ENCODE measurements around the gene TMEM181.

DNA sequence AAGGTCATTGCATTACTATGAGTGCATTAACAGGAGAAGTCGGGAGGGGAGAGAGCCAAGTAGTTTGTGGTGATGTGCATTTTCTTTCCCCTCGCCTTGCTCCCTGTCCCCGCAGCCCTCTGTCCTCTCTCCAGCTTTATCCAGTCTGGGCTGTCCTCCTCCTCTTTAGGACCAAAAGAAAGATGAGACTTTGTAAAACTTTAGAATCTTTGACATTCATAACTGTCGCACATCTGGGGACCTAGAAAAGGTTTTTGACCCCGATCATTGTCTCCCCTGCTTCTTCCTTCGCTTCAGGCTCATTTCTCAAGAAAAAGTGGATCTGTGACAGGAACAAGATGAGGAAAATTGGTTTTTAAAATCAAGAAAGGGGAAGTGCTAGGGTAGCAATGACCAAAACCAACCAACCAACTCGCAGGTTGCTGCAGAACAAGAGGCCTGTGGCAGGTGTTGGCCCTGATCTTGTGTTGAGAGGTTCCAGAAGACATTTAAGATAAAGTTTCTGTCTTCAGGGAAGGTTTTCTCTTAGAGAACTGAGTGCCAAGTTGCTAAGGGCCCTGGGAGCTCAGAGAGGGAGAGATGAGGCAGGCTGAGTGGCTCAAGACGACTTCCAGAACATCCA lies 107.6 kb downstream of the TMEM181 start:
- TF ChIP-seq EZH2 (IDR thresholded peaks at IDR 0.05; ENCODE audit: insufficient read depth, low read length), result no peak
- TF ChIP-seq, protein P1, sequence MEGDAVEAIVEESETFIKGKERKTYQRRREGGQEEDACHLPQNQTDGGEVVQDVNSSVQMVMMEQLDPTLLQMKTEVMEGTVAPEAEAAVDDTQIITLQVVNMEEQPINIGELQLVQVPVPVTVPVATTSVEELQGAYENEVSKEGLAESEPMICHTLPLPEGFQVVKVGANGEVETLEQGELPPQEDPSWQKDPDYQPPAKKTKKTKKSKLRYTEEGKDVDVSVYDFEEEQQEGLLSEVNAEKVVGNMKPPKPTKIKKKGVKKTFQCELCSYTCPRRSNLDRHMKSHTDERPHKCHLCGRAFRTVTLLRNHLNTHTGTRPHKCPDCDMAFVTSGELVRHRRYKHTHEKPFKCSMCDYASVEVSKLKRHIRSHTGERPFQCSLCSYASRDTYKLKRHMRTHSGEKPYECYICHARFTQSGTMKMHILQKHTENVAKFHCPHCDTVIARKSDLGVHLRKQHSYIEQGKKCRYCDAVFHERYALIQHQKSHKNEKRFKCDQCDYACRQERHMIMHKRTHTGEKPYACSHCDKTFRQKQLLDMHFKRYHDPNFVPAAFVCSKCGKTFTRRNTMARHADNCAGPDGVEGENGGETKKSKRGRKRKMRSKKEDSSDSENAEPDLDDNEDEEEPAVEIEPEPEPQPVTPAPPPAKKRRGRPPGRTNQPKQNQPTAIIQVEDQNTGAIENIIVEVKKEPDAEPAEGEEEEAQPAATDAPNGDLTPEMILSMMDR (IDR thresholded peaks at IDR 0.05; ENCODE audit: insufficient read depth, low read depth, low read length), result no peak
